Heart left ventricle (tissue), 13 donors: ENCODE data around the gene DGKA.

Experiments
- CTCF ChIP-seq, 12 donors: fragments of 200-600 bp; sonication (generic) in 4 of 12; IDR thresholded peaks; one replicate each; pipeline versions ENCODE4 v1.5.0 to v1.8.0; 2018 to 2022; ENCODE audit warnings: antibody characterized with exemption in 12 of 12, mild to moderate bottlenecking in 5 of 12
- POLR2A ChIP-seq, 2 donors: fragments of 450-650 bp; IDR thresholded peaks; one replicate each; pipeline ENCODE4 v1.6.1; 2017; ENCODE audit warnings: antibody characterized with exemption in 2 of 2, mild to moderate bottlenecking in 2 of 2, moderate library complexity in 2 of 2
- donor health status: ischemic (EF 13 %, LVEDD 7.1; RV severe dilation, severe dysfunction).
- donor health status: DM: no; HTN: yes; CAD: no.
- donor health status: DM: no; HTN: no; CAD: no.
- donor health status: ischemic (EF 25% LVEDD 6.9; RV normal size, moderate dysfunction).
- donor health status: ischemic (EF 25% LVEDD 5.7; RV mildly dilated, moderate dysfunction).
- donor health status: ischemic (EF 35%, LVEDD 5.7; RV mildly dilated, moderate dysfunction).
- donor health status: nonischemic (EF 11% LVEDD 7.7; RV severe dilation, severe dysfunction).
- donor health status: DM: yes; HTN: yes; CAD: no.
- donor health status: PGD.
- donor health status: ischemic (EF 29% LVEDD 5.4; RV normal size, mild dysfunction).
- donor health status: nonischemic (EF 23%, LVEDD 6.1; RV moderate dilation, normal function).

- no peak for TF ChIP-seq POLR2A (IDR thresholded peaks at IDR 0.05)
- no peak for TF ChIP-seq CTCF (IDR thresholded peaks at IDR 0.05)
These were observed 21.5 kb upstream of the DGKA start for GRCh38 chr12:55909513-55909884.
